OCI-M2 (cell line): ENCODE measurements around the gene CALCOCO1.

Source experiments
- DNase-seq: peaks from one replicate; lab custom pipeline; 2025; ENCODE audit not compliant: unreplicated experiment; lab: John Stamatoyannopoulos, UW

CALCOCO1 gene

GRCh38 chr12:53667080-53667479 is 60.2 kb downstream of the CALCOCO1 start:
- no peak for DNase-seq

- no peak for DNase-seq
Observed at GRCh38 chr12:53664936-53665335, 62.3 kb downstream of the CALCOCO1 start.

GRCh38 chr12:53664191-53664590 is 63.1 kb downstream of the CALCOCO1 start:
- DNase-seq = no peak

GRCh38 chr12:53660041-53660440 is 67.2 kb downstream of the CALCOCO1 start:
- DNase-seq = no peak

- DNase-seq = no peak
Observed at GRCh38 chr12:53659571-53659981, 67.7 kb downstream of the CALCOCO1 start.

GRCh38 chr12:53659011-53659551 is 68.2 kb downstream of the CALCOCO1 start:
- DNase-seq = no peak
